Right hindlimb (tissue), 1 donor: ENCODE measurements around the gene KCNMA1.

ENCODE experiments used
- DNase-seq: peaks from one replicate; pipeline ENCODE4 v3.0.0-alpha.2; 2018

The KCNMA1 gene

DNA sequence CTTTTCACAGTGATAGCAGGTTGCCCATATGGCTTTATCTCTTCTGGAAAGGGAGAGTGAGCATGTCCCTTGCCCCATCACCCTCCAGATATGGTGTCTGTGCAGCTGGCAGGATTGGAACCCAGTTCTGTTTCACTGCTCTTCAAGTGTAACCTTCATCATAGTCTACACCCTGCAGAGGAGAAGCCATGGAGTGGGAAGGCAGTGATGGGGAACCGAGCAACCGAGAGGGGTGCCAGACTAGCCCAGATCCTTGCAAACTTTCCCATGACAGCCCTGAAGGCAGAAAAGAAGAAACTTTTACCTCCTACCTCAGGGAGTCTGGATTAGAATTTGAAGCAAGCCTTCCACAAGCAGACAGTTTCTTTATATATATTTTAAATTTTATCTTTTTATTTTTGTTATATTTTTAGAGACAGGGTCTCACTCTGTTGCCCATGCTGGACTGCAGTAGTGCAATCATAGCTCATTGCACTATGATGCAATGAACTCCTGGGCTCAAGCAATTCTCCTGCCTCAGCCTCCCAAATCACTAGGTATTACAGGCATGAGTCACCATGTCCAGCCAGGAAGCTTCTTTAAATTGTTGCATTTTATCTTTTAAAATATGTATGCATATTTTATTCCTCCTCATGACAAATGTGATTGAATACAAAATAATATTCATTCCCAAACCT lies 133.3 kb downstream of the KCNMA1 start:
- DNase-seq = no peak

DNA sequence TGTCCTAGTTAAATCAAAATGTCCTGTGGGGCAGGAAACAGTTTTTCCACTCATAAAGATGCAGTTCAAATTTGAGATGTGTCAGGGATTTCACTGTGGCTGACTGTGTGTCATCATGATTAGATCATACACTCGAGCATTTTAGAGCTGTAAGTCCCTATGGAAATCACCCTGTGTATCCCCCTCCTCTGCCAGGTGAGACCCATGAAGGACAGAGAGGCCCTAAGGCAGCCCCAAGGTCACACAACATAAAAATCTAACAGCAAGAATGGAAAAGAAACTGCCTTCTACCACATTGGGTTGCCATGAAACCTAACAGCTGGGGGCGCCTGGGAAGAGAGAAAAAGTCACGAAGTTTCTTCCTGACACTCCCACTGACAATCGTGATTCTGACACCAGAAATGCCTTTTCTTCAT lies 135.8 kb downstream of the KCNMA1 start:
- DNase-seq = no peak

DNA sequence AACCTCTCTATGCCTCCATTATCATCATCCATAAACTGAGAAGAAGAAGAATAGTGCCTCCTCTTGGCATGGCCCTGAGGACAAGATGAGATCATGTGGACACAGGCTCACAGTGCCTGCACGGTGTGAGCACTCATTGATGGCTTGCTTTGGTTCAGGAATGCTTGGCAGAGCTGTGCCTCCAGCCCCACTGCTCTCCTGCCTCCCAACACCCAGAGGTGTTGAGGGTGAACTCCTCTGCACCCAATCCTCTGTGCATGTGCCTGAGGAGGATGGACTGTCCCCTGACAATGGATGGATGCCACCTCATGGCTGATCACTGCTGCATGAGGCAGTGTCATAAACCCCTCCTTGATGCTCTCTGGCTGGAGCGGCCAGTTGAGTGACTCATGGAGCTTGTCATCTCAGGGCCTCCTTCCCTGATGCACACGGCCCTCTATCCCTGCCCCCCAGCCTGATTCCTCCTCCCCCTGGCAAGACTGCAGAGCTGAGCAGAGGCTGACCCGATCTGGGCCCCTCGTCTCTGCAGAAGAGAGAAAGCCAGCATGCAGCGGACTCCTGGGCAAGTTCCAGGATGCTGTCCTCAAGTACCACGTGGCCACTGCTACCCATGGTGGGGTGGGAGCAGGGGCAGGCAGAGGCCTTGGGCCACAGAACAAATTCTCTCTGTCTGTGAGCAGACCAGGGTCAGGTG lies 136.3 kb downstream of the KCNMA1 start:
- peak; percentile 84 for DNase-seq

DNA sequence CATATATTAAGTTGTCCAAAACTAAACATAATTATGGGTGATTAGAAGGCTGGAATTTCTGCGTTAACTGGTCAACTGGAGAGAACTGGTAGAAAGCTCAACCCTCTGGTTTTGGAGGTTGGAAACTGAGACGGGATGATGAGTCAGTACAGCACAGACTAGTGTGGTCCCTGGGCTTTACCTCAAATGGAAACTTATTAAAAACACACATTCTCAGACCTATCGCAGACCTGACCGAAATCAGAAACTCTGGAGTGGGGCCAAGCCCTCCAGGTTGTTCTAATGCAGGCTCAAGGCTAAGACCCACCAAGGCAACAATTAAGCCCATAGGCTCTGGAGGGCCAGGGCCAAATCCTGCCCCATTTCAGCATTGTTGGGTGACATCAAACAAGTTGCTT lies 136.9 kb downstream of the KCNMA1 start:
- DNase-seq = no peak

DNA sequence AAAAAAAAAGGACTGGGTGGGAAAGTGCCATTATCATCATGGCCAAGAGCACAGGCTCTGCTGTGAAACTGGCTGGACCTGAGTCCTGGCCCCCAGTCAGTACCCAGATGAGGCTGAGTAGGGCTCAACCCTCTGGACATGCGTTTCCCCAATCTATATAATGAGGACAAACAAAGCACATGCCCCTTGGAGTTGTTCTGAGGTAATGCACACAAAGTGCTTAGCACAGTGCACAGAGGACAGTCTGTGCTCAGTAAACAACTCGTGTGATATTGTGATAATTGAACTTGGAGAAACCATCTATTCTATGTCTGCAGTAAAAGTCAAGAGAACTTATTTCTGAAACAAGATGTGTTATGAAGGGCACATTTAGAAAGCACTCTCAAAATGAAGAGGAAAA lies 138.8 kb downstream of the KCNMA1 start:
- DNase-seq = no peak

DNA sequence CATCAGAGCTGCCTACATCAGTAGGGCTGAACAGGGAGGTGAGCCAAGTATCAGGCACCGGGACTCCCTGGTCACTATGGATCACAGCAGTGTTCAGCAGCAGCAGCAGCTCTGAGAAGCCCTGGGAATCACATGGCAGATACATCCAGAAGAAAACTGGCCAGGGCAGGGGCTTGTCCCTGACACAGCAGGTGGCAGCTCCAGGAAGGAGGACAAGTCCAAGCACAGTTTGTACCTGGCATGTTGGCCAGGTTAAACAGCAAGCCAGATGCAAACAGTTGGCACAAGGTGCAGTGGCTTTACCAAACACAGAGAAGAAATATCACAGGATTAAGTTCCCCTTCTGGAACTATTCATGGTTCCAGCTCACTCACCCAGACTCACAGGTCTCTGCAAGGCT lies 139.4 kb downstream of the KCNMA1 start:
- no peak for DNase-seq

DNA sequence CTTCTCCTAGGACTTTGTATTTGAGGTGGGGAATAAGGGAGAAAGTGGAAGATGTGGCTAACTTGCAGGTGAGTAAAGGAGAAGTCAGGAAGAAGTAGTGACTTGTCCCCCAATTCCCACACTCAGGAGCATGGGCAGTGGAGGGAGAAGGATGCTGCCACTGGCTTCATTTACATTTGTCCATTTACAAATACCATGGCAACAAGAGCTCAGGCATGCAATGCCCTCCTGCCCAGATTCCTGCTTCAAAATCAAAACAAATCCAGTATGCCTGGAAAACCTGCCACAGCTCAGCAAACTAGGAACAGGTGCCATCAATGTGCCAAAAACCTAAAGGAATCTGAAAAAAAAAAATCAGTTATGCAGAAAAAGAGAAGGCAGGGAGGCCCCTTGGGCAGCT lies 139.9 kb downstream of the KCNMA1 start:
- no peak for DNase-seq

DNA sequence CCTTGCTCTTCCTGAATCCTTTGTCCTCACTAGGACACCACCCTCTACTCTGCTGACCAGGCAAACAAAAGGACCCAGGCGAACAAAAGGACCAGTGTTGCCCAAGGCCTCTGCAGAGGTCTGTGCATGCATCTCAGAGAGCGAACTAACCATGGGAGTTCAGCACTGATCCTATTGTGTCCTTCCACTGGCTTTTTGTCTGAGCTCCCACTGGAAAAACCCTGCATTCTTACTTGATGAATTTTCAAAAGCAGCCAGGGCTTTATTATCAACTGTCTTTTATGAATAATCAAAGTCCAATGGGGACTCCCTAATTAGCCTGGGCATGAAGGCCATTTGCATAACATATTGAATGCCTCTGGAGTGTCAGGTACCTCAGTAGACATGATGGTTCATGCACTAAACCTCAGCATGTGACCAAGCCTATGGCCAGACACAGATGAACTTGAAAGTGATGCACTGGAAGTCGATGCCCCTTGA lies 140.6 kb downstream of the KCNMA1 start:
- DNase-seq = no peak

DNA sequence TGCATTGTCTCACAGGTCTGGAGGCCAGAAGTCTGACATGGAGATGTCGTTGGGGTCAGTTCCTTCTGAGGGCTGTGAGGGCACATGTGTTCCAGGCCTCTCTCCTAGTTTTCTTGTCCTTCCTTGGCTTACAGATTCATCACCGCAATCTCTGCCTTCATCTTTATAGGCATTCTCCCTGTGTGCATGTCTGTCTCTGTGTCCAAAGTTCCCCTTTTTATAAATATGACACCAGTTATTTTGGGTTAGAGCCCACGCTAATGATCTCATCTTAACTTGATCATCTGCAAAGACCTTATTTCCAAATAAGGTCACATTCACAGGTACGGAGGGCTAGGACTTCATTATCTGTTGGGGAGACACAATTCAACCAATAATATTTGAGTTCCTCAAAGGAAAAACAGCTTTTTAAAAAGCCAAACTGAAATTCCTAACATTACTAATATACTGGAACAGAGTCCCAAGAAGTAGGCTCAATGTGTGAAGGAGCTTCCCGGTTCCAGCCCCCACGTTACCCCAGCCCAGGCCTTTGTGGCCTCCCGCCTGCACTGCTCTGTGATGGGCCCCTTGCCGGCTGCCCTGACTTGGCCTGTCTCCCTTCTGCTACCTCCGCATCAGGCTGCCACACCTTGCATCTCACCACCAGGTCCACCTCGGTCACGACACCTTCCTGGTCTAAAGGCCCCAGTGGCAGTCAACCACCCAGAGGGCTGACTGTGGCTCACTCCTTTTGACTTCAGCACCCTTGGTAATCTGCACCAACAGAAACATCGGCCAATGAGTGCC lies 142.7 kb downstream of the KCNMA1 start:
- DNase-seq = no peak

DNA sequence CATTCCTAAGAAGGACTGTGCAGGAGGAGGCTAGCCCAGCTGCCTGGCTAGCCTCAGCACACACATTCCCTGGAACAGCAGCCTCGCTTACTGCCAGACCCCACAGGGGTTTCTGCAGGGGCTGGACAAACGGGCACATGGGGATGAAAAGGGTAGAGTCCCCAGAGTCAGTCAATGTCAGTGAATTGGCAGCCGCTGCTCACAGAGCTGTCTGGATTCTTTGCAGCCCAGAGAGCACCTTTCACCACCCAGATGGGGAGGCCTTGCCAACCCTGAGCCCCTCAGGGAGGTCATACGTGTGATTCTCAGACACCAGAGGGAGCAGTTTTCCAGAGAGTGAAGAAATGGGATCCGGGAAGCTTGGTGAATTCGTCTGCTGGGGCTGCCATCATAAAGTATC lies 143.3 kb downstream of the KCNMA1 start:
- no peak for DNase-seq

DNA sequence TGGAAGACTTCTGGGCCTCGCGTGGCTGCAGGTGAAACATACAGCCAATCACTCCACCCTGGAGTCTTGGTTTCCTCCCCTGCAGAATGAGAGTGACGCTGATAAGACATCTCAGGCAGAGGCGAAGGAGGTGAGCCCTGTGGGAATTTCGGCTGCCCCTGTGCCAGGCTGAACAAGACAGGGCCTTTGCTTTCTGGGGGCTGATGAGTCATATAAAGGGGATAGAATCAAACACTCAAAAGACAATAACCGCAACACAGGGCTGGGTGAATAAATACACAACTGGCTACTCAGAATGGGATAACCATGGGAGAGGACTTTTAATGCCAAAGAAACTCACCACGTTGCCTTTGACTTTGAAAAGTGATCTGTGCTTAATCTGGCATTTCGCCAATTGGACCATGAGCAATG lies 143.8 kb downstream of the KCNMA1 start:
- DNase-seq = no peak

DNA sequence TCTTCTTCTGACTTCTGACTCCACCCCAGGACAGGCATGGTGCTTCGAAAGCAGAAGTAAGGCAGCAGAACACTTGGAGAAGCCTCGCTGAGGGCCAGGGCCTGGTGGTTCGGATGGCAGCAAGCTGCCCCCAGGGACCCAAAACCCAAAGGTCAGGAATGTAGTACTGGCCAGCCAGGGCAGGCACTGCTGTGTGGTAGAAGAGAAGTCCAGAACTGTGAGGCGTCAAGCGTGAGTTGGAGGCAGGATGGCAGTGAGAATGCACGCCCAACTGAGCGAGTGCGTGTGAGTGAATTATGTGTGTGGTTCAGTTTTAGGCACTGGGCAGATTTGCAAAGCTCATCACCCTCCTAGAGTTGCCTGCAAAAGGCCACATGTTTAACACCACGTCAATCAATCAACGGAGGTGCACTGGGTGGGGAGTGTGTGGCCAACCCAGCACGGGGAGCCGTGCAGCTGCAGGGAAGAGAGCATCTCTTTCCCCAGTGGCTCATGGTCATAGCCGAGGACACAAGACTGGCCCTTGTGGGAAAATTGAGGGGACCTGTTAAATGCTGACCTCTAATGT lies 144.3 kb downstream of the KCNMA1 start:
- no peak for DNase-seq

DNA sequence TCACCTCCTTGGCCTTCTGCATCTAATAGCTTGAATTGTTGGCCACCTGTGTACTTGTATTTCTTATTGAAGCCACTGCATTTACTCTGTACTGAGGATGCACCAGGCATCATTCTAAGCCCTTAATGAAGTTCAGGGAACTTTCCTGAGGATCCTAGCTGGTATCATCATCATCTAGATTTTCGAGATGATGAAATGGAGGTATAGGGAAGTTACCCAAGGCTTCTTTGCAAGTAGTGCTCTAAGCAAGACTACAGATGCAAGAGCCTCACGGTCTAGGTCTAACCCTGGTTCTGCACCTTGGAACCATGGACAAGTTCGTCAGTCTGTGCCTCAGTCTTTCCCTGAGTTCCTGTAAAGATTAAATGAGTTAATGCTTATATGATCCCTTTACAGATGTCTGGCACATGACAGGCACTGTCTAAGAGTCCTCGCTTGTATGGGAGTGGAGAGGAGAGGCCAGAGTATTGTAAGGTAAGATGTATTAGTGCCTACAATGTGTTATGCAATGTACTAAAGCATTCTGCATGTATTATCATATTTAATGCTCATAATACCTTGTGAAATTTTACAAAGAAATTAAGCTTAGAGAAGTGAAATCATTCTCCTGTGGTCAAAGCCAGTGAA lies 145.1 kb downstream of the KCNMA1 start:
- no peak for DNase-seq

DNA sequence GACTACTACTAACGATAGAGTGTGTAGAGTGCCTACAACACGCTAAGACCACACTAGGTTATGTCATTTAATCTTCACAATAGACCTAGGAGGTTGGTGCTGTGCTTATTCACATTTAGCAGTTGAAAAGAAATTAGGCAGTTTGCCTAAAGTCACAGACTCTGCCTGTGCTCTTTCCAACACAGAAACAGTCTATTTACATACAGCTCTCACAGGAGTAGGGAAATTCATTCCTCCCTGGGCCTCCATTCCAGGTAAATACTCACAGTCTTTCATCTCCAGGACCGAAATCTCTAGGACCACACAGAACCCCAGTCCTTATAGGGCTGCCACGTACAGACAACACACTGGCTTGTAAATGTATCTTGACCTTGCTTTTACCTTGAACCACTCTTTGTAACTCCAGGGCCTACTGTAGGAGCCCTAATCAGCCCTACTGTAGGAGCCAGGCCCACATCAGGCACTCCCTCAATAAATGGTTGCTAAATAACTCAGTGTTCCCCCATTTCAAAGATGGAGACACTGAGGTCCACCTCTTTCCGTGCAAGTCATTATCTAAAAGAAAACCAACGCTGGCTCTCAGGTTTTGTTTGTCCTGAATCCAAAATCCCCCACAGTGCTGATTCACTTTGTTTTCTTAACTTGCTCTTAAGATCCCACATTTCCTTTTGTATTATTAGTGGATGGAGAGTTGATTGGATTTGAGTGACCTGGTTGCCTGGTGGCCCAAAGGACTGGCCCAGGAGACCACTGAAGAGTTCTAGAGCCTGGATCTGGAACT lies 146.9 kb downstream of the KCNMA1 start:
- no peak for DNase-seq

DNA sequence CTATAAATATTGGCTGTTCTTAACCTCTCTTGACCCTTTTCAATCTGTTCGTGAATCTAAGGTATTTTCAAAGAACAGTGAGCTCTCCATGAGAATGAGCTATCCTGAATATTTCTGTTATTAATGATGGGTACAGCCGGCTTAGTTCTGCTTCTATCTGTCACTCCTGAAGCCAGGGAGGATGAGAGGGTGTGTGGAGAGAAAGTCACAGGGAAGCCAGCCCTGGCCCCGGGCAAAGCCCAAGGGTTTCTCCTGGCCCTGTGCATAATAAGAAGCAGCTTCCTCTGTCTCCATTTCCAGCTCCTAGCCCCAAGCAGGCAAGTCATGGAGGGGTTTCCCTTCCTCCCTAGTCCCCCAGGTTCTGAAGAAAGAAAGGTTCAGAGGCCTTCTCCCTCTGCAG lies 151.1 kb downstream of the KCNMA1 start:
- DNase-seq = no peak

DNA sequence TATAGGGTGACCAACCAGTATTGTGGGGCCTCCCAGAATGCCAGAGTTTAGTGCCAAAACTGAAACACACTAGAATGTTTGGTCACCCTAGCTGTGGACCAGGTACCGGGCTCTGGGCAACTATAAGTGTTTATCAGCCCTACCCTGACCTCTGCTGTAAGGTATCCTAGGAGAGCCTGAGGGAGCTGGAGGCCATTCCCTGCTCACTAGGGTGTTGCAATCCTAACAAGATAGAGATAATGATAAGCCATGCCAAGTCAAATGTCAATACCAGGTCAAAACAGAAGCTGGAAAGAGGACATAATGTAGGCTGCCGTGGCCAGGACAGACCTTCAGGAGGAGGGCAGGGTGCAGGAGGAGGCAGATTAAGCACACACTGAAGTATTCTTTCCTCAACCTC lies 151.8 kb downstream of the KCNMA1 start:
- no peak for DNase-seq

DNA sequence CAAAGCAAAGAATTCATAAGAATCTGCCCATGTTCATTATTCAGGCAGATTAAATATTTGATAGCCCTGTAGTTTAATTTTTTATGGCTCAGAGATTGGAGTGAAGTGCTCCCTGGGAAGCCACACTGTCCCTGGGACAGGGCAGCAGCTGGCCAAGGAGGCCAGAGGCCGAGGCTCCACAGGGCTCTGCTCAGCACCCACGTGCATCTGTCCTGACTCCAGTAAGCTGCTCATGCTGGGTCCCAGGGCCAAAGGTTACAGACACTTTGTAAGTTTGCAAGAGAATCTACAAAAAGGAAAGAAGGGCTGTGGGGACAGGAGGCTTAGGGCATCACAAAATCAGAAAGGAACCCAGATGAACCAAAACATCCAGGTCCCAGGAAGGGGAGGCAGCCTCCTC lies 155.5 kb downstream of the KCNMA1 start:
- DNase-seq = no peak

DNA sequence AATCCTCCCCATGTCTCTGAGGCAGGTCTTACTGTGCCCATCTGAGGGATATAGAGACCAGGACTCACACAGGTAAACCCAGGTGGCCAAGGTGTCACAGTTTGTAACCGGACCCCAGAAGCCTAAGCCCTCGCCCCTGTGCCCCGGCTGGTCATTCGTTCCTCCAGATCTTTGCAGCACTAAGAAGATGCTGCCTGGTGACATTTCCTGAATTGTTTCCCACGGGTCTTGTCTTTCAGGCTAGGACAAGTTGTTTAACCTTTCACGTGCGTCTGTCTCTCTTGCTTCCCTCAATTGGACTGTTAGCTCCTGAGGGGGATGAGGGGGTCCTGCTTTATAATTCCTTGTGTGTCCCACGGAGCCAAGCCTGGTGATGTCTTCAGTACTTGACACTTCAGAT lies 158.0 kb downstream of the KCNMA1 start:
- DNase-seq = no peak

DNA sequence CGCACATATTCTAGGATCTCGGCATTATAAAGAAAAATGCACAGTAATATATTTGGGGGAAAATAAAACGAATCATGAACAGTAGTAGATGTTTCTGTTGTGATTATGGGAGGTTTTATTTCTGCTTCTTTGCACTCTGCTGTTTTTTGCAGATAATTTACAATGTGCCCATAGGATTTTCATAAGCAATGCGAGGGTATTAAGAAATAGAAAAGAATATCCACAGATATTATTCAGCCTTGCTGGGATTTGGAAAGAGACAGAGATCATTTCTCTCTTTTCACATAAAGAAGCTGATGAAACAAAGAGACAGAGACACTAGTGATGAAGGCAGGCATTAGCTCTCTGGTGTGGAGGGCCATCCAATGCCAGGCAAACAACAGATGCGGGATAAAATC lies 158.6 kb downstream of the KCNMA1 start:
- no peak for DNase-seq

DNA sequence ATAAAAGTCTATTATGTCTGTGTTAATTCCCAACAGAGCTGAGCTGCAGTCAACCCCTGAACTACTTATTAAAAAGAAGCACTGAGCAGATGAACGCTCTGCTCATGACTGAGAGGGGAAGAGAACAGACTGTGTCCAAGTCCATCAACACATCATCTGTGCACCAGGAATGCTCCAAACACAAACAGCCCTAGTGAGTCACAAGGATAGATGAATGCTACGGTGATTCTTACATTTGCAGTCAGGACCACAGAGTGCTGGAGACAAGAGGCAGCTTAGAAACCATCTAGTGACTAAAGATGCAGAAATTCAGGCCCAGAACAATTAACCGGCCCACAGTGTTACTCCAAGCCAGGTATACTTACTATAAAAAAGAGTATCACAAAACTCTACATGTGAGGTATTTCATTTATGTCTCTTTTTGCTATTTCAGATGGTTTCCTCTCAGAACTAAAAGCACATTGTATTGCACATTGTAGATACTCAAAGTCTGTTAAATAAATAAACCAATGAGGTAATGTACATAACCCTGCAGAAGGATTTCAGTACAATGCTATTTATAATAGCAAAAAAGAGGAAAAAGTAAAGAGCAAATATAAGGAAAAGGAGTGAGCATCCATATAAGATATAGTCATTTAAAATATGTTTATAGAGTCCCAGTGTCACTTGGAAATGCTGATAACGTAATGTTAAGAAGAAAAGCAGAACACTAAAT lies 159.2 kb downstream of the KCNMA1 start:
- DNase-seq = no peak

DNA sequence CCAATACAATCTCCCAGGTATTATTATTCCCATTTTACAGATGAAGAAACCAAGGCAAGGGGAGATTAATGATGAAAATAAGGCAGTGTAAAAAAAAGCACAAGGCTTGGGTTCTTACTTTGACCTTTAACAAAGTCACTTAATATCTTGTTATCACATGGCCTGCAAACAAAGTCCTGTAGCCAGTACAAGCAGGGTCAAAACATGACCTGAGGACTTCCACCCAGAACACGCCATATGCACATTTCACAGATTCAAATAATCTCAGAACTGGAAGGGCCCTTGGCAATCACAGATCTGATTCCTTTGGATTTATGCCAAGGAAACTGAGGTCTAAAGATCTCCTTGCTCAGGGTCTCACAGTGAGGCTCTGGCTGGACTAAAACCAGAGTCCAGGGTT lies 162.1 kb downstream of the KCNMA1 start:
- no peak for DNase-seq

DNA sequence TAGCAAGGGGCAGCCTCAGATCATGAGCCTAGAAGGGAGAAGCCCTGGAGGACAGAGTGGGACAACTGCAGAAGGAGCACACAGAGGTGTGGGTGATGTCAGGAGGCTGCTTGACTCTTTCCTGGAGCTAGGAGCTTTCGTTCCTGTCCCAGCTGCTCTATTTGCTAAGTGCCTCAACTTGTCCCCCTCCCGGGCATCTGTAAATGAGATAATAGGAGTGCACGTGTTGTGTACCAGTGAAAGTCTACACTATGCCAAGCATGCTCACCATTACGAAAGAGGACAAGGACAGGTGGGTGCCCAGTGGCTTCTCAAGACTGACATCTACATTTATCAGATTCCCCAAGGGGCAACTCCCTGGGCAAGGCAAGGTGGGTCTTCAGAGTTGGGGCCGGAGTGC lies 162.7 kb downstream of the KCNMA1 start:
- DNase-seq = no peak
